ENCODE measurements around the gene SLC25A24. TPM values are rescaled to one million over a fixed set of nuclear protein-coding genes. Genes with fewer than 3 reads are reported as not detected.

Gene SLC25A24
- total RNA-seq, 2 donors from 2014 or later: 5.4 to 18.5 TPM

DNA sequence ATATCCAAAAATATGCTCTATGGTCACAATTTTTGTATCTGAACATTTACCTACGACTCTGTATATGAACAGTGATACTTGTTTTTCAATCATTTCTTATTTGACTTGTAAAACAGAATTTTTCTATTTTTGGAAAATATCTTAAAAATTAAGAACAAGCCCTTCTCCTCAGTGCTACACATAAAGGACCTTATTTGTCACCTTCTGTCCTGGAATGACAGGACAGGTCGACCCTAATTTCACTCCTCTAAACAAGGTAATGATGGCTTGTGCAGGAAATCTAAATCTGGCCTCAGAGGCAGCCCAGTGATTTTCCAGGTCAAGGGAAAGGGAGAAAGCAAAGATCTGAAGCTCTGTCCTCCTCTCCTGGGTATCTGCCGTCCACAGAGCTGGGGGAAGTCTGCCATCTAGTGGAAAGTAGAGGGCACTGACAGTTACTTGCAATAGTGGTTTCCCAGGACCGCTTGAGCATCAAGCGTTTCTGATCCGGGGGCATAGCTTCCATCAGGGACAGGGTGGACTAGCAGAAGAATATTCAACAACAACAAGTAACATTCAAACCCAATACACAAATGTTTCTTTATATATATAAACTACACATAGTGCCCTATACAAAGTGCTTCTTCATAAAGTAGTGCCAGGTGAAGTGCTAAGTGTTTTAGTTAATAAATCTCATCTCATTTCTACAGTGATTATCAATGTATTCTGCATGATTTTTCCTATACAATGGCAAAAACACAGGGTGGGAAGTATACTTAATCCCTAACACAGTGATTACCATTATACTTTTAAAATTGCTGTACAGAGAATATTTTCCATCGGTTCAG lies 74.6 kb downstream of the SLC25A24 start:
- Mint-ChIP-seq H3K36me3 (no peaks in the 10 kb centered on the region), H3K9me3 (no peaks in the 10 kb centered on the region), H3K27ac (no peak overlapping the region)
- DNase-seq (ENCODE audit: low spot score in 2 of 2) (peak; percentile 58 to 61), ATAC-seq (peak; percentile 90 to 97)

- Mint-ChIP-seq H3K36me3 (no peaks in the 10 kb centered on the region), H3K27ac (no peak overlapping the region), H3K9me3 (no peaks in the 10 kb centered on the region)
- ATAC-seq: no peak
- DNase-seq (ENCODE audit: low spot score in 2 of 2): no peak
Observed at GRCh38 chr1:108124622-108125311, 75.4 kb downstream of the SLC25A24 start.

DNA sequence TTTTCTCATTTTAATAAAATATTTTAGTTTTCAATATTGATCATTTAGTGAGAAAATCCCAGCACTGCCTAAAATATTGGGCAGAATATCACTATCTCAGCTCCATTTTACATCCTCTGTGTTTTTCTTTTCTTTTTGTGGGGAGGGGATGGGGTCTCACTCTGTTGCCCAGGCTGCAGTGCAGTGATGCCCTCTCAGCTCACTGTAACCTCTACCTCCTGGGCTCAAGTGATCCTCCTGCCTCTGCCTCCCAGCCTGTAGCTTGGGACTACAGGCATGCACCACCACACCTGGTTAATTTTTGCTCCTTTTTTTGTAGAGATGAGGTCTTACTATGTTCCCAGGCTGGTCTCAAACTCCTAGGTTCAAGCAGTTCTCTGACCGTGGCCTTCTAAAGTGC lies 76.1 kb downstream of the SLC25A24 start:
- no peaks in the 10 kb centered on the region for H3K9me3 Mint-ChIP-seq
- H3K36me3 Mint-ChIP-seq: no peaks in the 10 kb centered on the region
- no peak overlapping the region for H3K27ac Mint-ChIP-seq
- ATAC-seq (no peak), DNase-seq (ENCODE audit: low spot score in 2 of 2) (no peak)

DNA sequence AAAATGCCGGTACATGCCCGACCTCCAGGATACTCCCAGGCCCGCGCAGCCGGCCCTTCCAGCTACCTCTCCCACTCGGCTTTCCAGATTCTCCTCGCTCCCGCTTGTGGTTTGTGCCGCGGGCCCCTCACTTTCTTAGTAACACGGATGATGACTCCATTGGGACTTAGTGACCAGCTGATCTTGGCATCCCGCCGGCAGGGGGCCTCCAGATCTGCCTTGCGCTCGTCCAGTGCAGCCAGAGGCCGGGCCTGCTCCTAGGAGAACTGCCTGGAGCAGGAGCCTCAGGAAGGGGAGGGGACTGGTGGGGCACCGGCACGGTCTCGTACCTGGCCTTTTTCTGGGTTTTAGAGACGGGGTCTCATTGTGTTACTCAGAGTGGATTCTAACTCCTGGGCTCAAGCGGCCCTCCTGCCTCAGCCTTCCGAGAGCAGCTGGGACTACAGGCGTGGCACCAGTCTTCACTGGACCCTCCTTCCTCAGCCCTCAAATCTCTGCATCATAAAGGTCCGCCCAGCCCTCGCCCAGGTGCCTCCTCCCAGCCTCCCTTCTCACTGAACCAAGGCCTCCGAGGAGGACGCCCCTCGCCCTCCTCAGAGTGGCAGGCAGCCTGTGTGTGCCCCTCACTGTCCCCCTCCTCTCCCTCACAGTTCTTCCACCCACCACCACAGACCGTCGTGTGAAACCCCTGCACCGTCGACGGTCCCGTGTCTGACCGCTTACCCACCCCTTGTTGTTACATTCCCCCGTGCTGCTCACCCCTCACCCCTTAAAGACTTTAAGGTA lies 78.6 kb downstream of the SLC25A24 start:
- ATAC-seq (no peak), DNase-seq (ENCODE audit: low spot score in 2 of 2) (no peak)
- Mint-ChIP-seq H3K36me3 (no peaks in the 10 kb centered on the region), H3K27ac (no peak overlapping the region), H3K9me3 (no peaks in the 10 kb centered on the region)

GRCh38 chr1:108120163-108120562 lies 80.0 kb downstream of the SLC25A24 start:
- DNase-seq (ENCODE audit: low spot score in 2 of 2) (no peak), ATAC-seq (no peak)
- Mint-ChIP-seq H3K36me3 (no peaks in the 10 kb centered on the region), H3K27ac (no peak overlapping the region), H3K9me3 (no peaks in the 10 kb centered on the region)

DNA sequence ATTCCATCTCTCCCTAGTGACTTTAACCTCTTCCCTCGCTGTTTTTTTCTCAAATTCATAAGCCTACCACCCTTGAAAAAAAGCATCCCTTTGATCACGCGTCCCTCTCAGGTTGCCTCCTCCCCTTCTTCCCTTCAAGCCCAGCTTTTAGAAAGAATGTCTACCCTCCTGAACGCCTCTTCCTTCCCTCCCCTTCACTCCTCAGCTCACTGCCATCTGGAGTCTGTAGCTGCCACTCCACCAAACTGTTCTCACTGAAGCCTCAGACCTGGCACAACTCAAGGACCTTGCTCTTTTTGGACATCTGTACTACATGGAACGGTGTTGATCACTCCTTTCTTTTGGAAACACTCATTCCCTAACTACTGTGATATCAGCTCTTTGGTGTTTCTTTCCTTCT lies 80.6 kb downstream of the SLC25A24 start:
- Mint-ChIP-seq H3K9me3 (no peaks in the 10 kb centered on the region), H3K36me3 (no peaks in the 10 kb centered on the region), H3K27ac (peak overlapping the region in 1 of 2 donors; percentile 15)
- no peak for ATAC-seq
- DNase-seq (ENCODE audit: low spot score in 2 of 2): no peak

GRCh38 chr1:108117945-108118902 lies 81.9 kb downstream of the SLC25A24 start:
- no peak for ATAC-seq
- Mint-ChIP-seq H3K27ac (no peak overlapping the region), H3K36me3 (no peaks in the 10 kb centered on the region), H3K9me3 (no peaks in the 10 kb centered on the region)
- no peak for DNase-seq (ENCODE audit: low spot score in 2 of 2)

GRCh38 chr1:108117237-108117636 lies 82.9 kb downstream of the SLC25A24 start:
- ATAC-seq (no peak), DNase-seq (ENCODE audit: low spot score in 2 of 2) (no peak)
- Mint-ChIP-seq H3K27ac (no peak overlapping the region), H3K9me3 (no peaks in the 10 kb centered on the region), H3K36me3 (no peaks in the 10 kb centered on the region)

DNA sequence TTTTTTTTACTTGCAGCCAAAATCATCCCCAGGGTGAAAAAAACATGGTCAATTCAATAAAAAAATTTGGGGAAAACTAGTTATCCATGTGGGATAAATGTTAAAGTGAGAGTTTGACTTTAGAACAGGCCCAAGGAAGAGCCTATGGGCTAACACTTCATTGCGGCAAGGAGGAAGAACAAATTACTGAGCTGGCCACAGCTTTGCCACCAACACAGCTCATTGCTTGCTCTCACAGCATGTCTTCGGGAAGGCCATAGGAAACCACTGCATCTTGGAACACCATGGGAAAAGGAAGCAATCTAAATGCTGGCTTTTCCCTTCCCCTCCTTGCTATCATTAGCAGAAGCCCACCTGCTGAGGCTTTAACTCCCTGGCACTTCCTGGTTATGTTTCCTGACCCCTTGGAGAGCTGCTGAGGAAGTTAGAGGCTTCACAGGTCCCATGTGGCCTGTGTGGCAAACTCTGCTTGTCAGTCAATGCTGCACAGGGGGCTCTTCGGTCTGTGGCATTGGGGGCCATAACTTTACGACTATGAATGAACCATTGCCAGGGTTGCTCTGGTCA lies 86.0 kb downstream of the SLC25A24 start:
- no peak for DNase-seq (ENCODE audit: low spot score in 2 of 2)
- no peak for ATAC-seq
- Mint-ChIP-seq H3K27ac (no peak overlapping the region), H3K9me3 (no peaks in the 10 kb centered on the region), H3K36me3 (no peaks in the 10 kb centered on the region)

- ATAC-seq: no peak
- DNase-seq (ENCODE audit: low spot score in 2 of 2): no peak
- no peaks in the 10 kb centered on the region for H3K9me3 Mint-ChIP-seq
- no peaks in the 10 kb centered on the region for H3K36me3 Mint-ChIP-seq
- no peak overlapping the region for H3K27ac Mint-ChIP-seq
Observed at GRCh38 chr1:108113496-108113895, 86.6 kb downstream of the SLC25A24 start.

DNA sequence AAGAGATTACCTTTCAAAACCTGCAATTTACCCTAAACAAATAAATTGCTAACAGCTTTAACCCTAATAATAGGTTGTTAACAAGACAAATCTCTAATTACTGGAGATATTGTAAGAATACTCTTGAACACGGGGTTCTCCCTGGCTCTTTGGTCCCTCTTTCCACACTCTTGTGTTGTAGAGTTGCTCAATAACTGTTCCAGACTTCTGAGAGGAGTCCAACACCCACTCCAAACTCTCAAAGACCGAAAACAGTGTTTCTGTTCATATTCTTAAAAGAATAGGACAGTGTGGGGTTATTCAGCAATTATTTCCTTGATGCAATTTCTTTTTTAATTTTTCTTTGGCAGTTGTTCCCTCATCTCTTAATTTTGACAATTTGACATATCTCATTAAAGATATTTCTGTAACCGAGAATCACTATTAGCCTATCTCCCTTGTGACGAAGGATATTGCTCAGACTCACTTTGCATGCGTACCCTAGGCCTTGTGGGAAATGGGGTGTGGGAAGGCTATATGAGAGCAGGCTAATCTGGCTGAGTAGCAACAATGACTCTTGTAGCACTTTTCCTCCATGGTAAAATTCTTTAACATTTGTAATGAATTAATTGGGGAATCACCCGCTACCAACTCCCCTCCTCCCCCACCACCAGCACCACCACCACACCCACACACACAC lies 90.7 kb downstream of the SLC25A24 start:
- H3K9me3 Mint-ChIP-seq: no peaks in the 10 kb centered on the region
- H3K36me3 Mint-ChIP-seq: no peaks in the 10 kb centered on the region
- ATAC-seq (no peak), DNase-seq (ENCODE audit: low spot score in 2 of 2) (no peak)
- no peak overlapping the region for H3K27ac Mint-ChIP-seq

DNA sequence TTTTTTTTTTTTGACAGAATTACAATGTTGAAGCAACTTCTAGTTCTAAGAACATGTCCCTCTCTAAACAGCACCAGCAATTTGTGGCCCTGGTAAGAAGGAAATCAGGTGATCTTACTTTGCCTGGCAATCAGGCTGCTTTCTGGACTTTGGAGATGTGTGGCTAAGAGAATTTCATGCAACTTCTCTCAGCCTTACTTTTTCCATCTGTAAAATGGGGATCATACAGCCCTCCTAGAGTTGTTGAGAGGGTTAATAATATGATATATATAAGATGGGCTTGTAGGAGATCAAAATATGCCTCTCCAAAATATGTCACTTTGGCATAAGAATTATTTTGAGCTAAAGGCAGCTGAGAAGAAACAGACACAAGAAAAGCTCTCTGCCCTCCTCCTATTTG lies 92.0 kb downstream of the SLC25A24 start:
- Mint-ChIP-seq H3K9me3 (peaks cover 0 to 8% of the 10 kb centered on the region in 2 donors), H3K36me3 (no peaks in the 10 kb centered on the region), H3K27ac (no peak overlapping the region)
- ATAC-seq: no peak
- DNase-seq (ENCODE audit: low spot score in 2 of 2): no peak

DNA sequence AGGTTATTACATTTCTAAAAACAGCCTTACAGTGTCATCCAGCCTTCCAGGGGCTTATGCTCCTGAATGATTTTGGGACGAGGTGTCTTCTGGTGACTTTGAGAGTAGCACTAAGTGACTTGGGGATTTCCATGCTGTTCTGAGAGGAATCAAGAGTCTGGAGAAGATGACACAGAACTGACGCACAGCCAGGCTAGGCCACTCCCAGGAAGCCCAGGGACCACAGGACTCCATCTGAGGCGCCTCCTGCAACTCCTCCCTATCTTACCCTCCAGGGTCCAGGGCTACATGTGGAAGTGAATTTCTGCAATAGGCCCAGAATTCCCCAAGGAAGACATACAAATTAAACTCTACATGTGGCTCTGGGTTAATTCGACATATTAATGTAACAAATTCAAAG lies 92.5 kb downstream of the SLC25A24 start:
- H3K27ac Mint-ChIP-seq: no peak overlapping the region

GRCh38 chr1:108106775-108107174 lies 93.4 kb downstream of the SLC25A24 start:
- ATAC-seq: no peak
- H3K27ac Mint-ChIP-seq: no peak overlapping the region
- DNase-seq (ENCODE audit: low spot score in 2 of 2): no peak
- H3K36me3 Mint-ChIP-seq: no peaks in the 10 kb centered on the region
- H3K9me3 Mint-ChIP-seq: peaks cover 0 to 8% of the 10 kb centered on the region in 2 donors

More for the DNA sequence above, 92.5 kb downstream of the SLC25A24 start:
- no peaks in the 10 kb centered on the region for H3K36me3 Mint-ChIP-seq
- ATAC-seq: peak; percentile 99 to 100
- peak; percentile 22 to 65 for DNase-seq (ENCODE audit: low spot score in 2 of 2)
- H3K9me3 Mint-ChIP-seq: peaks cover 0 to 8% of the 10 kb centered on the region in 2 donors

DNA sequence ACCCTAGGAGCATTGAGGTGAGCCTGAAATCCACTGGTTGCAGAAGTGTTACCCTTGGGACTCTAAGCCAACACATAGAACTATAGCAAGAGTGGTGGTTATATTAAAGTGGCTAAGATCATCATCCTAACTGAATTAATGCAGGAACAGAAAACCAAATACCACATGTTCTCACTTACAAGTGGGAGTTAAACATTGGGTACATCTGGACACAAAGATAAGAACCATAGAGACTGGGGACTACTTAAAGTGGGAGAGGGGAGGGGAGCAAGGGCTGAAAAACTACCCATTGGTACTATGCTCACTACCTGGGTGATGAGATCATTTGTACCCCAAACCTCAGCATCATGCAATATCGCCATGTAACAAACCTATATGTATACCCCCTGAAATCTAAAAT lies 100.0 kb downstream of the SLC25A24 start:
- Mint-ChIP-seq H3K9me3 (peaks cover 0 to 8% of the 10 kb centered on the region in 2 donors), H3K36me3 (no peaks in the 10 kb centered on the region), H3K27ac (no peak overlapping the region)
- DNase-seq (ENCODE audit: low spot score in 2 of 2): no peak
- ATAC-seq: no peak
